ENCODE data around the gene DMC1. TPM values are rescaled to one million over a fixed set of nuclear protein-coding genes. Genes with fewer than 3 reads are reported as not detected.

DMC1 gene
- total and polyA plus RNA-seq, 9 of the 15 experiments (the other 6 are each of a cell fraction or from before 2014, with no cell fraction given) = 5.5 to 55.5 (median 9.8) TPM

DNA sequence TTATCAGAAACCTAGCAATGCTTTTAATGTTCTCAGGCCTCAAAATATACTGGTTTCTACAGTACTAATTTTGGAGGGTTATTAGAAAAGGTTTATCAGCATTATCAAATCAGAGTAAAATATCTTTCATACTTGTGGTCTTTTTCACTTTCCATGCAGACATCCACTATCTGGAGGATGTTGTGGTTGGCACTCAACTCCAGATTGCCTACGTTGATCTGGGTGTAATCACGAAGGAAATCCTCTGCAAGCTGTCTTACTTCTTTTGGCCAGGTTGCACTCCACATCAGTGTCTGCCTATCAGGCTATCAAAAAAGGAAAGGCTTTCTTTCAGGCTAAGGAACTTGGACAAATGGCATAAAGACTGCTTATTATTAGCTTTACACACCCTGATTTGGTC lies 75.5 kb downstream of the DMC1 start (continued):
- TF ChIP-seq MGA (IDR thresholded peaks at IDR 0.05) = no peak
- TF ChIP-seq ZNF830 (CRISPR knock-in tag; IDR thresholded peaks at IDR 0.05) = no peak
- no peak for TF ChIP-seq DDX20 (tag; IDR thresholded peaks at IDR 0.05; ENCODE audit: low read depth)
- TF ChIP-seq, protein P1, sequence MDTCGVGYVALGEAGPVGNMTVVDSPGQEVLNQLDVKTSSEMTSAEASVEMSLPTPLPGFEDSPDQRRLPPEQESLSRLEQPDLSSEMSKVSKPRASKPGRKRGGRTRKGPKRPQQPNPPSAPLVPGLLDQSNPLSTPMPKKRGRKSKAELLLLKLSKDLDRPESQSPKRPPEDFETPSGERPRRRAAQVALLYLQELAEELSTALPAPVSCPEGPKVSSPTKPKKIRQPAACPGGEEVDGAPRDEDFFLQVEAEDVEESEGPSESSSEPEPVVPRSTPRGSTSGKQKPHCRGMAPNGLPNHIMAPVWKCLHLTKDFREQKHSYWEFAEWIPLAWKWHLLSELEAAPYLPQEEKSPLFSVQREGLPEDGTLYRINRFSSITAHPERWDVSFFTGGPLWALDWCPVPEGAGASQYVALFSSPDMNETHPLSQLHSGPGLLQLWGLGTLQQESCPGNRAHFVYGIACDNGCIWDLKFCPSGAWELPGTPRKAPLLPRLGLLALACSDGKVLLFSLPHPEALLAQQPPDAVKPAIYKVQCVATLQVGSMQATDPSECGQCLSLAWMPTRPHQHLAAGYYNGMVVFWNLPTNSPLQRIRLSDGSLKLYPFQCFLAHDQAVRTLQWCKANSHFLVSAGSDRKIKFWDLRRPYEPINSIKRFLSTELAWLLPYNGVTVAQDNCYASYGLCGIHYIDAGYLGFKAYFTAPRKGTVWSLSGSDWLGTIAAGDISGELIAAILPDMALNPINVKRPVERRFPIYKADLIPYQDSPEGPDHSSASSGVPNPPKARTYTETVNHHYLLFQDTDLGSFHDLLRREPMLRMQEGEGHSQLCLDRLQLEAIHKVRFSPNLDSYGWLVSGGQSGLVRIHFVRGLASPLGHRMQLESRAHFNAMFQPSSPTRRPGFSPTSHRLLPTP (IDR thresholded peaks at IDR 0.05; ENCODE audit: borderline replicate concordance, extremely low read depth, insufficient read length) = no peak
- no peak for TF ChIP-seq POU5F1 (IDR thresholded peaks at IDR 0.05; ENCODE audit: borderline replicate concordance, low read depth, low read length, partially characterized antibody)
- TF ChIP-seq, protein P2, sequence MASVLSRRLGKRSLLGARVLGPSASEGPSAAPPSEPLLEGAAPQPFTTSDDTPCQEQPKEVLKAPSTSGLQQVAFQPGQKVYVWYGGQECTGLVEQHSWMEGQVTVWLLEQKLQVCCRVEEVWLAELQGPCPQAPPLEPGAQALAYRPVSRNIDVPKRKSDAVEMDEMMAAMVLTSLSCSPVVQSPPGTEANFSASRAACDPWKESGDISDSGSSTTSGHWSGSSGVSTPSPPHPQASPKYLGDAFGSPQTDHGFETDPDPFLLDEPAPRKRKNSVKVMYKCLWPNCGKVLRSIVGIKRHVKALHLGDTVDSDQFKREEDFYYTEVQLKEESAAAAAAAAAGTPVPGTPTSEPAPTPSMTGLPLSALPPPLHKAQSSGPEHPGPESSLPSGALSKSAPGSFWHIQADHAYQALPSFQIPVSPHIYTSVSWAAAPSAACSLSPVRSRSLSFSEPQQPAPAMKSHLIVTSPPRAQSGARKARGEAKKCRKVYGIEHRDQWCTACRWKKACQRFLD (CRISPR knock-in tag; IDR thresholded peaks at IDR 0.05) = no peak
- TF ChIP-seq CTBP1 (IDR thresholded peaks at IDR 0.05; ENCODE audit: borderline replicate concordance) = no peak
- no peak for TF ChIP-seq ZKSCAN1 (IDR thresholded peaks at IDR 0.05; ENCODE audit: low read depth, low read length)
- no peak for TF ChIP-seq ZNF778 (CRISPR knock-in tag; IDR thresholded peaks at IDR 0.05)
- TF ChIP-seq DNMT1 (IDR thresholded peaks at IDR 0.05) = no peak

All from K562 (cell line).